Measurements from ENCODE around the gene IL2RA. TPM values are rescaled to one million over a fixed set of nuclear protein-coding genes. Genes with fewer than 3 reads are reported as not detected.

The IL2RA gene
- total RNA-seq, 2 donors from 2014 or later = not detected

GRCh38 chr10:6039711-6040110, 22.5 kb downstream of the IL2RA start:
- no peaks in the 10 kb centered on the region for H3K36me3 Mint-ChIP-seq (ENCODE audit: low read depth)
- H3K4me1 Mint-ChIP-seq = peaks cover 32% of the 10 kb centered on the region

GRCh38 chr10:6038071-6038631, 24.0 kb downstream of the IL2RA start:
- Histone ChIP-seq H3K27ac (ENCODE audit: low read depth, low read length) (no peak overlapping the region), H3K4me3 (ENCODE audit: low read length) (no peak overlapping the region), H3K4me1 (ENCODE audit: control insufficient read depth, insufficient read depth, low read length) (peaks cover 7% of the 10 kb centered on the region), H3K36me3 (ENCODE audit: control insufficient read depth, insufficient read depth, low read length) (no peaks in the 10 kb centered on the region), H3K9me3 (ENCODE audit: control insufficient read depth, low read length) (no peaks in the 10 kb centered on the region), H3K9ac (ENCODE audit: extremely low read depth, low read length, poor library complexity, severe bottlenecking) (no peak overlapping the region), H3K27me3 (ENCODE audit: control insufficient read depth, insufficient read depth, low read length, poor library complexity, severe bottlenecking) (no peaks in the 10 kb centered on the region)
- Mint-ChIP-seq H3K36me3 (ENCODE audit: low read depth) (no peaks in the 10 kb centered on the region), H3K4me1 (peaks cover 37% of the 10 kb centered on the region), H3K4me3 (no peak overlapping the region), H3K9me3 (peaks cover 2% of the 10 kb centered on the region), H3K27ac (no peak overlapping the region), H3K27me3 (ENCODE audit: insufficient read depth) (no peaks in the 10 kb centered on the region)
- DNase-seq = peak; percentile 14
- TF ChIP-seq, protein P1, sequence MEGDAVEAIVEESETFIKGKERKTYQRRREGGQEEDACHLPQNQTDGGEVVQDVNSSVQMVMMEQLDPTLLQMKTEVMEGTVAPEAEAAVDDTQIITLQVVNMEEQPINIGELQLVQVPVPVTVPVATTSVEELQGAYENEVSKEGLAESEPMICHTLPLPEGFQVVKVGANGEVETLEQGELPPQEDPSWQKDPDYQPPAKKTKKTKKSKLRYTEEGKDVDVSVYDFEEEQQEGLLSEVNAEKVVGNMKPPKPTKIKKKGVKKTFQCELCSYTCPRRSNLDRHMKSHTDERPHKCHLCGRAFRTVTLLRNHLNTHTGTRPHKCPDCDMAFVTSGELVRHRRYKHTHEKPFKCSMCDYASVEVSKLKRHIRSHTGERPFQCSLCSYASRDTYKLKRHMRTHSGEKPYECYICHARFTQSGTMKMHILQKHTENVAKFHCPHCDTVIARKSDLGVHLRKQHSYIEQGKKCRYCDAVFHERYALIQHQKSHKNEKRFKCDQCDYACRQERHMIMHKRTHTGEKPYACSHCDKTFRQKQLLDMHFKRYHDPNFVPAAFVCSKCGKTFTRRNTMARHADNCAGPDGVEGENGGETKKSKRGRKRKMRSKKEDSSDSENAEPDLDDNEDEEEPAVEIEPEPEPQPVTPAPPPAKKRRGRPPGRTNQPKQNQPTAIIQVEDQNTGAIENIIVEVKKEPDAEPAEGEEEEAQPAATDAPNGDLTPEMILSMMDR (conservative IDR thresholded peaks at IDR 0.05) = no peak
- 97% methylated on average over 2 of the region's 2 CpGs; no CpG with 5 or more reads in 1 of the 2 experiments for WGBS, 2 experiments (ENCODE audit: insufficient coverage in 1 of 2, insufficient read length in 1 of 2)

More at GRCh38 chr10:6039711-6040110, 22.5 kb downstream of the IL2RA start:
- peak; percentile 29 for DNase-seq
- peaks cover 2% of the 10 kb centered on the region for H3K9me3 Mint-ChIP-seq
- Histone ChIP-seq H3K27ac (ENCODE audit: low read depth, low read length) (no peak overlapping the region), H3K9ac (ENCODE audit: extremely low read depth, low read length, poor library complexity, severe bottlenecking) (no peak overlapping the region), H3K4me3 (ENCODE audit: low read length) (no peak overlapping the region), H3K4me1 (ENCODE audit: control insufficient read depth, insufficient read depth, low read length) (peaks cover 3% of the 10 kb centered on the region), H3K9me3 (ENCODE audit: control insufficient read depth, low read length) (no peaks in the 10 kb centered on the region), H3K36me3 (ENCODE audit: control insufficient read depth, insufficient read depth, low read length) (no peaks in the 10 kb centered on the region), H3K27me3 (ENCODE audit: control insufficient read depth, insufficient read depth, low read length, poor library complexity, severe bottlenecking) (no peaks in the 10 kb centered on the region)
- no peaks in the 10 kb centered on the region for H3K27me3 Mint-ChIP-seq (ENCODE audit: insufficient read depth)
- H3K4me3 Mint-ChIP-seq = no peak overlapping the region
- TF ChIP-seq, protein P1 (conservative IDR thresholded peaks at IDR 0.05) = no peak
- no peak overlapping the region for H3K27ac Mint-ChIP-seq
- WGBS, 2 experiments (ENCODE audit: insufficient coverage in 1 of 2, insufficient read length in 1 of 2) = 89 to 96% methylated on average over 4 of the region's 4 CpGs

- Mint-ChIP-seq H3K27ac (no peak overlapping the region), H3K4me1 (peaks cover 37% of the 10 kb centered on the region), H3K4me3 (no peak overlapping the region), H3K27me3 (ENCODE audit: insufficient read depth) (no peaks in the 10 kb centered on the region), H3K9me3 (peaks cover 2% of the 10 kb centered on the region), H3K36me3 (ENCODE audit: low read depth) (no peaks in the 10 kb centered on the region)
- peak; percentile 23 for DNase-seq
- Histone ChIP-seq H3K36me3 (ENCODE audit: control insufficient read depth, insufficient read depth, low read length) (no peaks in the 10 kb centered on the region), H3K4me3 (ENCODE audit: low read length) (no peak overlapping the region), H3K27me3 (ENCODE audit: control insufficient read depth, insufficient read depth, low read length, poor library complexity, severe bottlenecking) (no peaks in the 10 kb centered on the region), H3K27ac (ENCODE audit: low read depth, low read length) (no peak overlapping the region), H3K9me3 (ENCODE audit: control insufficient read depth, low read length) (no peaks in the 10 kb centered on the region), H3K4me1 (ENCODE audit: control insufficient read depth, insufficient read depth, low read length) (peaks cover 7% of the 10 kb centered on the region), H3K9ac (ENCODE audit: extremely low read depth, low read length, poor library complexity, severe bottlenecking) (no peak overlapping the region)
- WGBS, 2 experiments (ENCODE audit: insufficient coverage in 1 of 2, insufficient read length in 1 of 2) = 86 to 90% methylated on average over 7 to 8 of the region's 8 CpGs
- TF ChIP-seq, protein P1 (conservative IDR thresholded peaks at IDR 0.05) = no peak
Observed at GRCh38 chr10:6037422-6037821, 24.7 kb downstream of the IL2RA start.

Measured in endodermal cell (in vitro differentiated cells).